Liver (tissue), 9 donors: ENCODE data around the gene MCU. TPM values are rescaled to one million over a fixed set of nuclear protein-coding genes. Genes with fewer than 3 reads are reported as not detected.

Experiments
- DNase-seq: peaks from one replicate; pipeline ENCODE4 v3.0.0-alpha.2; 2017; ENCODE audit warnings: low spot score
- H3K27ac ChIP-seq, 2 donors: one replicate each; pipeline ENCODE4 v1.7.0; 2013; ENCODE audit warnings: inconsistent platforms in 2 of 2, low read length in 2 of 2, control low read depth in 1 of 2, low read depth in 1 of 2, mild to moderate bottlenecking in 1 of 2
- H3K27me3 ChIP-seq, 4 donors: one replicate each; pipeline versions ENCODE4 v1.6.1 to v1.7.0; 2013; ENCODE audit warnings: low read length in 3 of 4, inconsistent platforms in 1 of 4, mild to moderate bottlenecking in 1 of 4, moderate library complexity in 1 of 4; ENCODE audit not compliant: control insufficient read depth in 4 of 4, insufficient read depth in 4 of 4
- H3K36me3 ChIP-seq, 4 donors: one replicate each; pipeline versions ENCODE4 v1.6.1 to v1.7.0; 2013; ENCODE audit warnings: low read length in 3 of 4, mild to moderate bottlenecking in 3 of 4, low read depth in 1 of 4, moderate library complexity in 1 of 4; ENCODE audit not compliant: control insufficient read depth in 4 of 4, insufficient read depth in 3 of 4
- H3K4me1 ChIP-seq, 4 donors: one replicate each; pipeline versions ENCODE4 v1.6.1 to v1.7.0; 2013; ENCODE audit warnings: low read length in 3 of 4, mild to moderate bottlenecking in 3 of 4, moderate library complexity in 1 of 4; ENCODE audit not compliant: control insufficient read depth in 4 of 4, insufficient read depth in 4 of 4
- H3K4me3 ChIP-seq, 3 donors: one replicate each; pipeline versions ENCODE4 v1.6.1 to v1.7.0; 2013; ENCODE audit warnings: low read length in 3 of 3, control low read depth in 1 of 3, low read depth in 1 of 3, mild to moderate bottlenecking in 1 of 3
- H3K9ac ChIP-seq, 2 donors: one replicate each; pipeline ENCODE4 v1.7.0; 2013; ENCODE audit warnings: low read length in 2 of 2, mild to moderate bottlenecking in 2 of 2, moderate library complexity in 2 of 2, control low read depth in 1 of 2, low read depth in 1 of 2
- H3K9me3 ChIP-seq, 4 donors: one replicate each; pipeline versions ENCODE4 v1.6.1 to v1.7.0; 2013; ENCODE audit warnings: low read length in 3 of 4; ENCODE audit not compliant: control insufficient read depth in 4 of 4
- CTCF ChIP-seq: fragments of 150-350 bp; IDR thresholded peaks from 2 replicates; pipeline ENCODE4 v1.5.1; 2017; ENCODE audit warnings: improper control_type of control experiment, low read depth, low read length; ENCODE audit not compliant: missing input control
- EGR1 ChIP-seq, 2 donors: IDR thresholded peaks; 2 replicates each; pipeline ENCODE4 v1.6.1; 2016 to 2018; ENCODE audit warnings: antibody characterized with exemption in 2 of 2, low read depth in 2 of 2
- FOXA2 ChIP-seq: IDR thresholded peaks from 2 replicates; pipeline ENCODE4 v1.6.1; 2016; ENCODE audit warnings: antibody characterized with exemption
- GABPA ChIP-seq, 2 donors: IDR thresholded peaks in 1 of 2; conservative IDR thresholded peaks in 1 of 2; 2 replicates each; pipeline ENCODE4 v1.6.1; 2016; ENCODE audit warnings: antibody characterized with exemption in 2 of 2, mild to moderate bottlenecking in 1 of 2, moderate library complexity in 1 of 2
- HNF4A ChIP-seq, 2 donors: conservative IDR thresholded peaks; 2 replicates each; pipeline ENCODE4 v1.6.1; 2016; ENCODE audit warnings: antibody characterized with exemption in 2 of 2, mild to moderate bottlenecking in 2 of 2
- HNF4G ChIP-seq: IDR thresholded peaks from 2 replicates; pipeline ENCODE4 v1.6.1; 2016; ENCODE audit warnings: antibody characterized with exemption
- JUND ChIP-seq, 2 donors: IDR thresholded peaks; 2 replicates each; pipeline ENCODE4 v1.6.1; 2016; ENCODE audit warnings: antibody characterized with exemption in 2 of 2
- MAX ChIP-seq: IDR thresholded peaks from 2 replicates; pipeline ENCODE4 v1.6.1; 2016; ENCODE audit warnings: antibody characterized with exemption
- NR2F2 ChIP-seq: IDR thresholded peaks from 2 replicates; pipeline ENCODE4 v1.6.1; 2016; ENCODE audit warnings: antibody characterized with exemption
- RAD21 ChIP-seq, 2 donors: IDR thresholded peaks; 2 replicates each; pipeline ENCODE4 v1.6.1; 2016; ENCODE audit warnings: antibody characterized with exemption in 2 of 2, mild to moderate bottlenecking in 2 of 2
- REST ChIP-seq: IDR thresholded peaks from 2 replicates; pipeline ENCODE4 v1.6.1; 2016; ENCODE audit warnings: antibody characterized with exemption, mild to moderate bottlenecking
- RXRA ChIP-seq, 2 donors: IDR thresholded peaks; 2 replicates each; pipeline ENCODE4 v1.6.1; 2017 to 2018; ENCODE audit warnings: antibody characterized with exemption in 2 of 2, mild to moderate bottlenecking in 1 of 2
- SP1 ChIP-seq: IDR thresholded peaks from 2 replicates; pipeline ENCODE4 v1.6.1; 2018; ENCODE audit warnings: antibody characterized with exemption, mild to moderate bottlenecking
- YY1 ChIP-seq: IDR thresholded peaks from 2 replicates; pipeline ENCODE4 v1.6.1; 2016; ENCODE audit warnings: antibody characterized with exemption, mild to moderate bottlenecking
- ZBTB33 ChIP-seq: IDR thresholded peaks from 2 replicates; pipeline ENCODE4 v1.6.1; 2016; ENCODE audit warnings: antibody characterized with exemption
- WGBS: extraction: QIAGEN DNeasy Blood & Tissue Kit; methylation state at CpG from one replicate; pipeline ENCODE4 v1.1.7; 2013; 5-methylcytosine and 5-hydroxymethylcytosine counted together
- polyA plus RNA-seq, 2 donors: library from polyadenylated mRNA; stranded (reverse) in 1 of 2; unstranded in 1 of 2; fragments of 200-250 nt in 1 of 2; fragments of >200 nt in 1 of 2; fragmentation: Nextera tagmentation in 1 of 2; extraction: Ambion mirVana in 1 of 2; gene quantifications; one replicate each; pipeline versions ENCODE4 v1.2.1 to v1.2.3, GENCODE V29; 2013 to 2015
- total RNA-seq, 2 donors: library from RNA; depleted of rRNA; stranded (reverse); fragments of >200 nt; gene quantifications; one replicate each; pipeline ENCODE4 v1.2.3, GENCODE V29; 2014
- TF ChIP-seq, protein P1 (sequence below): IDR thresholded peaks from 2 replicates; pipeline ENCODE4 v1.6.1; 2016; ENCODE audit warnings: antibody characterized with exemption
- donor health status: healthy.
- donor health status: healthy.
- donor health status: healthy.
- donor health status: healthy.
- donor health status: healthy.

The MCU gene
- total and polyA plus RNA-seq, 4 donors, result 6.4 to 13.0 (median 8.8) TPM

DNA sequence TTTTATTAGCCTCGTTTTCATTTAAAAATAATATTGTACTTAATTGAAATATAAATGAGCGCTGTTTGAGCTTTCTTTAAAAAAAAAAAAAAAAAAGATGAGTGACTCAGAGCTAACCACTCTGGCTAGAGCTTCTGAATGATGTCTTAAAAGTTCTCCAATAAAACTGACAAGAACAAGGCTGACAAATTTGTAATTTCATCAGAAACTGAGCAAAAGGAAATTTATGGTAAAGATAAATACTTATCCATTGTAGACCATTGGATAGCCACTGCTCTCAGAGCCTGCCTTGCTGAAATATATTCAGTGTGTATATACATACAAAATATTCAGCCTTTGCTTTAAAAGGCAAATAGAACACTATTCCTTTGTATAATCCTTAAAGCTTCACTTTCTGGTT lies 110.4 kb downstream of the MCU start:
- H3K4me3 ChIP-seq, result no peak overlapping the region
- no peaks in the 10 kb centered on the region for H3K36me3 ChIP-seq
- no peak overlapping the region for H3K9ac ChIP-seq
- TF ChIP-seq RXRA (IDR thresholded peaks at IDR 0.05) (no peak), EGR1 (IDR thresholded peaks at IDR 0.05; ENCODE audit: low read depth in 2 of 2) (no peak), GABPA (IDR thresholded peaks at IDR 0.05 in 1 of 2, conservative IDR thresholded peaks at IDR 0.05 in 1 of 2) (no peak), YY1 (no peak), CTCF (no peak), REST (no peak), HNF4G (no peak), NR2F2 (no peak), FOXA2 (no peak), RAD21 (IDR thresholded peaks at IDR 0.05) (no peak), HNF4A (conservative IDR thresholded peaks at IDR 0.05) (no peak), MAX (no peak), SP1 (no peak), JUND (IDR thresholded peaks at IDR 0.05) (no peak), ZBTB33 (no peak)
- TF ChIP-seq, protein P1, sequence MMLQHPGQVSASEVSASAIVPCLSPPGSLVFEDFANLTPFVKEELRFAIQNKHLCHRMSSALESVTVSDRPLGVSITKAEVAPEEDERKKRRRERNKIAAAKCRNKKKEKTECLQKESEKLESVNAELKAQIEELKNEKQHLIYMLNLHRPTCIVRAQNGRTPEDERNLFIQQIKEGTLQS, result no peak
- no peak overlapping the region for H3K27ac ChIP-seq
- no peak for DNase-seq
- 90% methylated on average over 2 of the region's 2 CpGs for WGBS
- H3K27me3 ChIP-seq, result no peaks in the 10 kb centered on the region
- H3K9me3 ChIP-seq, result no peaks in the 10 kb centered on the region
- no peaks in the 10 kb centered on the region for H3K4me1 ChIP-seq
